Gastrocnemius medialis (tissue), 4 donors: ENCODE results near the gene ANKRD33B. TPM values are rescaled to one million over a fixed set of nuclear protein-coding genes. Genes with fewer than 3 reads are reported as not detected.

Experiments
- ATAC-seq, 2 donors: fragments of 150-250 bp; one replicate each; pipeline ENCODE4 v1.9.1; 2016
- DNase-seq, 2 donors: peaks; one replicate each; pipeline ENCODE4 v3.0.0-alpha.2; 2019
- H3K27ac ChIP-seq, 4 donors: fragments of 200-600 bp; sonication (generic); 1 replicate in 1 of 4; 2 replicates in 3 of 4; pipeline ENCODE4 v1.5.1; 2016 to 2018; ENCODE audit warnings: mild to moderate bottlenecking in 2 of 4, moderate library complexity in 1 of 4
- H3K27me3 ChIP-seq, 3 donors: fragments of 200-600 bp; sonication (generic) in 2 of 3; 1 replicate in 1 of 3; 2 replicates in 2 of 3; pipeline versions ENCODE4 v1.5.1 to v1.6.0; 2016 to 2019; ENCODE audit warnings: mild to moderate bottlenecking in 1 of 3, moderate library complexity in 1 of 3
- H3K36me3 ChIP-seq, 2 donors: fragments of 200-600 bp; sonication (generic) in 1 of 2; one replicate each; pipeline ENCODE4 v1.5.1; 2017 to 2018
- H3K4me1 ChIP-seq, 2 donors: fragments of 200-600 bp; sonication (generic) in 1 of 2; one replicate each; pipeline ENCODE4 v1.5.1; 2016 to 2017; ENCODE audit warnings: mild to moderate bottlenecking in 2 of 2
- H3K4me3 ChIP-seq, 4 donors: fragments of 200-600 bp; sonication (generic) in 3 of 4; 1 replicate in 1 of 4; 2 replicates in 3 of 4; pipeline ENCODE4 v1.5.1; 2016 to 2019; ENCODE audit warnings: mild to moderate bottlenecking in 2 of 4
- H3K9me3 ChIP-seq, 3 donors: fragments of 200-600 bp; sonication (generic) in 2 of 3; 1 replicate in 1 of 3; 2 replicates in 2 of 3; pipeline ENCODE4 v1.5.1; 2016 to 2019
- POLR2A ChIP-seq, 2 donors: fragments of 450-650 bp; IDR thresholded peaks; one replicate each; pipeline ENCODE4 v1.6.1; 2017; ENCODE audit warnings: antibody characterized with exemption in 2 of 2, mild to moderate bottlenecking in 2 of 2, moderate library complexity in 2 of 2
- in situ Hi-C, 4 donors: fragments of 200-750 bp; cut with MboI; loops; one replicate each; pipeline versions ENCODE4 v1.15.0 to v1.8.0; 2017; ENCODE audit warnings: low sequenced_read_pairs in 4 of 4
- intact Hi-C: fragments of 100-400 bp; cut with DNase I; formaldehyde crosslinking; loops from one replicate; pipeline ENCODE4 v1.15.1; 2023; ENCODE audit warnings: low total_unique reads
- total RNA-seq, 4 donors: library from RNA; depleted of rRNA; stranded (reverse); fragments of >200 nt; gene quantifications; one replicate each; pipeline versions ENCODE4 v1.1.0 to v1.2.3, GENCODE V29; 2016
- TF ChIP-seq, protein P1 (sequence below), 5 experiments: fragments of 450-650 bp in 3 of 5; fragments of 200-600 bp in 2 of 5; sonication (generic) in 2 of 5; IDR thresholded peaks in 4 of 5; conservative IDR thresholded peaks in 1 of 5; 1 replicate in 4 of 5; 2 replicates in 1 of 5; pipeline ENCODE4 v1.5.1; 2016 to 2019; ENCODE audit warnings: antibody characterized with exemption in 5 of 5, mild to moderate bottlenecking in 3 of 5, moderate library complexity in 3 of 5

ANKRD33B gene
- total RNA-seq, 4 donors from 2014 or later: 2.2 to 38.9 (median 15.1) TPM

DNA sequence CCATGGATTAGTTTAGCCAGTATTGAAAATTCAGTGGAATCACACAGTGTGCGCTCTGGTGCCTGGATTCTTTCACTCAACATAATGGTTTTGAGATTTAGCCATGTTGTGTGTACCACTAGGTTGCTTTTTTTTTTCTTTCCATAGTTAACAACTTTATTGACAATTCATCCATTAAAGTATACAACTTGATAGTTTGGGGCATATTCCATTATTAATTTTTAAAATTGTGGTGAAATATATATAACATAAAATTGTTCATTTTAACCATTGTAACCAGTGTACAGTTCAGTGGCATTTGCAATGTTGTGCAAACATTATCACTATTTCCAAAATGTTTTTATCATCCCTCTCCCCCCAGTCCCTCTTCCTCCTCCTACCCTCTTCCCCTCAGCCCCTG, 35.2 kb downstream of the ANKRD33B start:
- ATAC-seq (no peak), DNase-seq (no peak)
- Histone ChIP-seq H3K4me3 (no peak overlapping the region), H3K27ac (peak overlapping the region; percentile 80 to 92 (median 86)), H3K4me1 (peaks cover 51 to 55% of the 10 kb centered on the region in 2 donors), H3K27me3 (no peaks in the 10 kb centered on the region), H3K9me3 (no peaks in the 10 kb centered on the region), H3K36me3 (no peaks in the 10 kb centered on the region)
- TF ChIP-seq POLR2A (IDR thresholded peaks at IDR 0.05): no peak
- TF ChIP-seq, protein P1, sequence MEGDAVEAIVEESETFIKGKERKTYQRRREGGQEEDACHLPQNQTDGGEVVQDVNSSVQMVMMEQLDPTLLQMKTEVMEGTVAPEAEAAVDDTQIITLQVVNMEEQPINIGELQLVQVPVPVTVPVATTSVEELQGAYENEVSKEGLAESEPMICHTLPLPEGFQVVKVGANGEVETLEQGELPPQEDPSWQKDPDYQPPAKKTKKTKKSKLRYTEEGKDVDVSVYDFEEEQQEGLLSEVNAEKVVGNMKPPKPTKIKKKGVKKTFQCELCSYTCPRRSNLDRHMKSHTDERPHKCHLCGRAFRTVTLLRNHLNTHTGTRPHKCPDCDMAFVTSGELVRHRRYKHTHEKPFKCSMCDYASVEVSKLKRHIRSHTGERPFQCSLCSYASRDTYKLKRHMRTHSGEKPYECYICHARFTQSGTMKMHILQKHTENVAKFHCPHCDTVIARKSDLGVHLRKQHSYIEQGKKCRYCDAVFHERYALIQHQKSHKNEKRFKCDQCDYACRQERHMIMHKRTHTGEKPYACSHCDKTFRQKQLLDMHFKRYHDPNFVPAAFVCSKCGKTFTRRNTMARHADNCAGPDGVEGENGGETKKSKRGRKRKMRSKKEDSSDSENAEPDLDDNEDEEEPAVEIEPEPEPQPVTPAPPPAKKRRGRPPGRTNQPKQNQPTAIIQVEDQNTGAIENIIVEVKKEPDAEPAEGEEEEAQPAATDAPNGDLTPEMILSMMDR (IDR thresholded peaks at IDR 0.05 in 4 of 5, conservative IDR thresholded peaks at IDR 0.05 in 1 of 5): no peak
- in situ Hi-C loops: no loop called here
- intact Hi-C loops: no loop called here

DNA sequence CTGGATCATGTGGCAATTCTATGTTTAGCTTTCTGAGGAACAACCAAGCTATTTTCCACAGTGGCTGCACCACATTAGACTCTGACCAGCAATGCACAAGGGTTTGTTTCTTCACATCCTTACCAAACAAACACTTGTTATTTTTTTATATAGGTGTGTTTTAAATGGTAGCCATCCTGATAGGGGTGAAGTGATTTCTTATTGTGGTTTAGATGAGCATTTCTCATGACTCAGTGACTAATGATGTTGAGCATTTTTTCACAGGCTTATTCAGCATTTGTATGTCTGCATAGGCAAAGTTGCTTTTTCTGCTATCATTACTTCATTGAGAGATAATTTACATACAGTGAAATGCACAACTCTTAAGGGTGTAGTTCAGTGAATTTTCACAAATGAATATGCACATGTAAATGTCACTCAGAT, 36.0 kb downstream of the ANKRD33B start:
- Histone ChIP-seq H3K27me3 (no peaks in the 10 kb centered on the region), H3K9me3 (no peaks in the 10 kb centered on the region), H3K4me1 (peaks cover 45 to 50% of the 10 kb centered on the region in 2 donors), H3K27ac (peak overlapping the region; percentile 80 to 92 (median 86)), H3K4me3 (no peak overlapping the region), H3K36me3 (no peaks in the 10 kb centered on the region)
- TF ChIP-seq POLR2A (IDR thresholded peaks at IDR 0.05): peak in 1 of 2 donors; percentile 25
- TF ChIP-seq, protein P1 (IDR thresholded peaks at IDR 0.05 in 4 of 5, conservative IDR thresholded peaks at IDR 0.05 in 1 of 5): no peak
- intact Hi-C loops: loop anchor here (2.0 to 5.0 kb wide), 3 partner anchors 35 to 313 kb away; partner anchors contain the start of genes ANKRD33B and MARCHF6
- in situ Hi-C loops: loop anchor here in 1 of 4 donors (25.0 kb wide), 1 partner anchor 313 kb away; no protein-coding TSS in a partner anchor
- peak; percentile 17 to 39 for ATAC-seq
- DNase-seq: no peak

DNA sequence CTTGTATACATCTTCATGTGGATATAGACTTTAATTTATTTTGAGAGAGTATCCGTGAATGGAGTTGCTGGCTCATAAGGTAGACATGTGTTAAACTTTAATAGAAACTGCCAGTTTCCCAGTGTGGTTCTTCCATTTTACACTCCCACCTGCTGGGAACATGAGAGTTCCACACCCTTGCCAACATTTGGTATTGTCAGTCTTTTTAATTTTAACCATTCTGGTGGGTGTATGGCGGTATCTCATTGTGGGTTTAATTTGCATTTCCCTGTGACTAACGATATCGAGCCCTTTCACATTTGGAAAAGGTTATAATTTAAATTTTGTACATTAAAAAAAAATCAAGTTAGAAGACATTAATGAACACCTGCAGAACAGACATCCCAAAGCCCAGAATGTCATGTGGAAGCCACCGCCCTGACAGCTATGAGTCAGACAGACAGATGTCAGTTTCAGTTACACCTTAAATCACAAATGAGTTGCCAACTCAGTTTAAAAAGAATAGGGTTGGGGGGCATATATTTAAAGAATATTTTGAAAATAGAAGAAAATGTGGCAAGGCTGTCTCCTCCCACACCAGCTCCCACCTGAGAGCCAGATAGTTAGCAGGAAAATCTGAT, 36.9 kb downstream of the ANKRD33B start:
- peak in 1 of 2 donors; percentile 71 for DNase-seq
- intact Hi-C loops: loop anchor here (2.0 to 5.0 kb wide), 3 partner anchors 36 to 314 kb away; partner anchors contain the start of genes ANKRD33B and MARCHF6
- no peak for TF ChIP-seq POLR2A (IDR thresholded peaks at IDR 0.05)
- TF ChIP-seq, protein P1 (IDR thresholded peaks at IDR 0.05 in 4 of 5, conservative IDR thresholded peaks at IDR 0.05 in 1 of 5): no peak
- Histone ChIP-seq H3K27me3 (no peaks in the 10 kb centered on the region), H3K4me3 (peak overlapping the region; percentile 8 to 46 (median 26)), H3K9me3 (no peaks in the 10 kb centered on the region), H3K36me3 (no peaks in the 10 kb centered on the region), H3K4me1 (peaks cover 40 to 41% of the 10 kb centered on the region in 2 donors), H3K27ac (peak overlapping the region; percentile 80 to 92 (median 86))
- peak; percentile 48 to 71 for ATAC-seq
- in situ Hi-C loops: loop anchor here in 1 of 4 donors (25.0 kb wide), 1 partner anchor 313 kb away; no protein-coding TSS in a partner anchor

DNA sequence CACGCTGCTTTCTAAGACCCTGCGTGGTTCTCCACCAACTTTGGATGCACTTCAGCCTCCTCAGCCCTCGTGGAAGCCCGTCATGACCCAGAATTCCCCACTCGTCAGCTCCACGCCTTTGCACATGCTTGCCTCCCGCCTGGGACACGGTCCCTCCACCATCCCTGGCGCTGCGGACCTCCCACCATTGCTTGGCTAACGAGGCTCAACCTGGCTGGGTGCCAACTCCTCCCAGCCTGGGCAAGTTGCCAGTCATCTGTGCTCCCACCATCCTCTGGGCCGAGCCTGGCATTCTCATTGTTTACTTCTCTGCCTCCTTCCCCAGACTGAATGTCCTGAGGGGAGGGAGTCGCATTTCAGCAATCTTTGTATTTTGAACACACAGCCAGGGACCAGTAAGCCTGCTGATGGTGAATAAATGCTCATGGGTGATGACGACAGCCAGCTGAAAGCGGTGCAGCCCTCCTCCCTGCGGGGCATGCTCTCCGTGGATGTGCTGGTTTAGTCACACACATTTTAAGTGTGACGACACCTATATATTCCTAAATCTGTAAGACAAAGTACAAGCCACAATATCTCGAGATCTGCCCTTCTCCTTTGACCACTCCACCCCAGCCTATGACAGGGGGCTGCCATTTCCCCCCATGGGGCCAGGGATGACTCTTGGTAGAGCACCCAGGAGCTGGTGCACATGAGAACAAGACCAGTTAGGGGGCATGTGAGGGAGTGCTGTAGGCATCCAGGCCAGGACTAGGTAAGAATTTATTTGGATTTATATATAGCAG, 37.6 kb downstream of the ANKRD33B start:
- H3K9me3 ChIP-seq: no peaks in the 10 kb centered on the region
- peak; percentile 84 for ATAC-seq
- H3K27me3 ChIP-seq: no peaks in the 10 kb centered on the region
- H3K36me3 ChIP-seq: no peaks in the 10 kb centered on the region
- H3K27ac ChIP-seq: peak overlapping the region; percentile 80 to 92 (median 86)
- peak overlapping the region; percentile 8 to 46 (median 26) for H3K4me3 ChIP-seq
- intact Hi-C loops (loop anchor here (2.0 to 5.0 kb wide), 3 partner anchors 37 to 315 kb away; partner anchors contain the start of genes ANKRD33B and MARCHF6), in situ Hi-C loops (loop anchor here in 1 of 4 donors (25.0 kb wide), 1 partner anchor 314 kb away; no protein-coding TSS in a partner anchor)
- H3K4me1 ChIP-seq: peaks cover 34 to 37% of the 10 kb centered on the region in 2 donors
- peak in 1 of 2 donors; percentile 43 for TF ChIP-seq POLR2A (IDR thresholded peaks at IDR 0.05)
- TF ChIP-seq, protein P1 (IDR thresholded peaks at IDR 0.05 in 4 of 5, conservative IDR thresholded peaks at IDR 0.05 in 1 of 5): no peak
- DNase-seq: peak; percentile 85 to 86
